HepG2 (cell line): ENCODE results near the gene ZNF121. TPM values are rescaled to one million over a fixed set of nuclear protein-coding genes. Genes with fewer than 3 reads are reported as not detected.
A peak's percentile ranks its signal among the peaks of the same experiment; 100 is the strongest.

Experiments used
- ATF4 ChIP-seq, 2 experiments: fragments of 450-650 bp in 1 of 2; sonication (generic) in 1 of 2; formaldehyde crosslinking; IDR thresholded peaks; 2 replicates each; pipeline versions ENCODE4 v1.5.0 to v1.8.0; 2020 to 2022; ENCODE audit warnings: mild to moderate bottlenecking in 1 of 2, missing genetic modification reagents in 1 of 2
- FOSL1 ChIP-seq: sonication (generic); formaldehyde crosslinking; IDR thresholded peaks from 2 replicates; pipeline ENCODE4 v1.9.0; 2021; ENCODE audit warnings: missing genetic modification reagents, borderline replicate concordance
- HMGA1 ChIP-seq: sonication (generic); formaldehyde crosslinking; conservative IDR thresholded peaks from 2 replicates; pipeline ENCODE4 v1.4.0; 2020; ENCODE audit warnings: missing genetic modification reagents
- NBN ChIP-seq: fragments of 450-650 bp; conservative IDR thresholded peaks from 2 replicates; pipeline ENCODE4 v1.6.1; 2017
- NFATC3 ChIP-seq: sonication (generic); formaldehyde crosslinking; IDR thresholded peaks from 2 replicates; pipeline ENCODE4 v1.5.1; 2020; ENCODE audit warnings: mild to moderate bottlenecking, missing genetic modification reagents
- NFIB ChIP-seq: sonication (generic); formaldehyde crosslinking; IDR thresholded peaks from 2 replicates; pipeline ENCODE4 v1.9.0; 2021; ENCODE audit warnings: missing genetic modification reagents, mild to moderate bottlenecking, borderline replicate concordance
- PAXIP1 ChIP-seq: sonication (generic); formaldehyde crosslinking; conservative IDR thresholded peaks from 2 replicates; pipeline ENCODE4 v1.4.0; 2020; ENCODE audit warnings: mild to moderate bottlenecking, missing genetic modification reagents, moderate library complexity
- PREB ChIP-seq: sonication (generic); formaldehyde crosslinking; IDR thresholded peaks from 2 replicates; pipeline ENCODE4 v1.4.0; 2020; ENCODE audit warnings: missing genetic modification reagents
- RAD21 ChIP-seq: fragments of 450-650 bp; formaldehyde crosslinking; IDR thresholded peaks from 2 replicates; pipeline ENCODE4 v1.5.0; 2020; ENCODE audit warnings: mild to moderate bottlenecking
- RCOR2 ChIP-seq: IDR thresholded peaks from 2 replicates; pipeline ENCODE4 v1.6.1; 2016; ENCODE audit warnings: missing biosample characterization, missing genetic modification reagents
- RXRB ChIP-seq: IDR thresholded peaks from 2 replicates; pipeline ENCODE4 v1.6.1; 2016; ENCODE audit warnings: borderline replicate concordance, missing genetic modification reagents, missing compliant biosample characterization
- STAT5B ChIP-seq: sonication (generic); formaldehyde crosslinking; IDR thresholded peaks from 2 replicates; pipeline ENCODE4 v1.4.0; 2020; ENCODE audit warnings: missing genetic modification reagents
- TFAP4 ChIP-seq: sonication (generic); IDR thresholded peaks from 2 replicates; pipeline ENCODE4 v1.6.1; 2016; ENCODE audit warnings: low read depth, borderline replicate concordance
- TOPORS ChIP-seq: sonication (generic); formaldehyde crosslinking; IDR thresholded peaks from 2 replicates; pipeline ENCODE4 v1.8.0; 2023; ENCODE audit warnings: mild to moderate bottlenecking, missing genetic modification reagents
- ZNF136 ChIP-seq: sonication (generic); formaldehyde crosslinking; IDR thresholded peaks from 2 replicates; pipeline ENCODE4 v1.8.1; 2022; ENCODE audit warnings: low read depth, mild to moderate bottlenecking, moderate library complexity, missing genetic modification reagents
- ZNF33B ChIP-seq: sonication (generic); formaldehyde crosslinking; IDR thresholded peaks from 2 replicates; pipeline ENCODE4 v1.5.1; 2020; ENCODE audit warnings: mild to moderate bottlenecking, missing genetic modification reagents
- ZNF362 ChIP-seq: sonication (generic); formaldehyde crosslinking; IDR thresholded peaks from 2 replicates; pipeline ENCODE4 v1.4.0; 2020; ENCODE audit warnings: missing genetic modification reagents, mild to moderate bottlenecking, borderline replicate concordance
- ZNF382 ChIP-seq: sonication (generic); formaldehyde crosslinking; IDR thresholded peaks from 2 replicates; pipeline ENCODE4 v1.5.0; 2020; ENCODE audit warnings: missing genetic modification reagents, mild to moderate bottlenecking, borderline replicate concordance
- ZNF564 ChIP-seq: sonication (generic); formaldehyde crosslinking; IDR thresholded peaks from 2 replicates; pipeline ENCODE4 v1.8.1; 2023; ENCODE audit warnings: mild to moderate bottlenecking, missing genetic modification reagents
- ZNF614 ChIP-seq: IDR thresholded peaks from 2 replicates; pipeline ENCODE4 v1.6.1; 2018; ENCODE audit warnings: missing biosample characterization, missing genetic modification reagents, inconsistent platforms, borderline replicate concordance
- ZNF768 ChIP-seq: sonication (generic); formaldehyde crosslinking; IDR thresholded peaks from 2 replicates; pipeline ENCODE4 v1.4.0; 2020; ENCODE audit warnings: missing genetic modification reagents
- ZSCAN20 ChIP-seq: sonication (generic); formaldehyde crosslinking; IDR thresholded peaks from 2 replicates; pipeline ENCODE4 v1.4.0; 2020; ENCODE audit warnings: missing genetic modification reagents, mild to moderate bottlenecking, borderline replicate concordance
- polyA plus RNA-seq, 8 experiments: library from polyadenylated mRNA; depleted of rRNA in 3 of 8; stranded (reverse) in 7 of 8; unstranded in 1 of 8; fragments of >200 nt; fragmentation: Illumina TruSeq in 4 of 8; extraction: Trizol in 4 of 8; gene quantifications; 2 replicates each; pipeline versions ENCODE4 v1.2.1 to v1.2.3, GENCODE V29; 2011 to 2016; ENCODE audit warnings: low read depth in 4 of 8, missing spikeins in 1 of 8, mixed read lengths in 1 of 8; ENCODE audit not compliant: insufficient read depth in 1 of 8
- total RNA-seq, 5 experiments: library from RNA; depleted of rRNA; stranded (reverse); fragments of >200 nt; fragmentation: Illumina TruSeq; extraction: Trizol; gene quantifications; 2 replicates each; pipeline ENCODE4 v1.2.3, GENCODE V29; 2016; ENCODE audit warnings: low read depth in 1 of 5

ZNF121 gene
- total and polyA plus RNA-seq, 2 of the 13 experiments (the other 11 are each of a cell fraction or from before 2014, with no cell fraction given) = 7.8 to 56.3 TPM

- TF ChIP-seq ZNF768 (CRISPR knock-in tag) = peak; percentile 33; the same call in 1 of the 2 replicates
- TF ChIP-seq NBN = no peak
- no peak; the same call in 1 of the 2 replicates for TF ChIP-seq ZNF614
- TF ChIP-seq ZNF33B (CRISPR knock-in tag) = peak; percentile 89
- TF ChIP-seq STAT5B (CRISPR knock-in tag) = no peak; the same call in 1 of the 2 replicates
- no peak; the same call in none of the 2 replicates for TF ChIP-seq RXRB (CRISPR knock-in tag)
- no peak for TF ChIP-seq FOSL1 (CRISPR knock-in tag)
- peak; percentile 79; the same call in 1 of the 2 replicates for TF ChIP-seq ZSCAN20 (CRISPR knock-in tag)
- TF ChIP-seq ATF4 (CRISPR knock-in tag; IDR thresholded peaks at IDR 0.05) = peak in 1 of 2 experiments; percentile 73; a peak in 1 of 4 replicates
- peak; percentile 60; the same call in 1 of the 2 replicates for TF ChIP-seq ZNF564 (CRISPR knock-in tag)
- TF ChIP-seq HMGA1 = no peak
- peak; percentile 71; the same call in 1 of the 2 replicates for TF ChIP-seq NFATC3
- TF ChIP-seq PAXIP1 (CRISPR knock-in tag) = peak; percentile 50
- no peak for TF ChIP-seq ZNF382 (CRISPR knock-in tag)
- TF ChIP-seq TFAP4 = peak; percentile 40; the same call in 1 of the 2 replicates
- no peak for TF ChIP-seq NFIB (CRISPR knock-in tag)
- TF ChIP-seq RAD21 = peak; percentile 21; the same call in 1 of the 2 replicates
- 0 out of 2 replicates have a peak, but pooled peaks have one; percentile 68 for TF ChIP-seq ZNF136
- no peak for TF ChIP-seq RCOR2 (CRISPR knock-in tag)
- no peak for TF ChIP-seq PREB
- no peak for TF ChIP-seq TOPORS
- no peak for TF ChIP-seq ZNF362 (CRISPR knock-in tag)
These were observed 45.9 kb downstream of the ZNF121 start, which contains the start of gene ZNF426 (continued) for GRCh38 chr19:9538183-9539058.
